Pancreas (tissue), 10 donors: ENCODE measurements around the gene TAS2R9. TPM values are rescaled to one million over a fixed set of nuclear protein-coding genes. Genes with fewer than 3 reads are reported as not detected.

ENCODE experiments used
- ATAC-seq, 4 donors: fragments of 200-7000 bp; cut with Tn5 transposase; one replicate each; pipeline versions ENCODE4 v1.8.0 to v1.9.1; 2020; ENCODE audit warnings: mild to moderate bottlenecking in 4 of 4, moderate library complexity in 4 of 4
- DNase-seq, 6 donors: peaks; one replicate each; pipeline ENCODE4 v3.0.0-alpha.2; 2020
- FAIRE-seq: peaks from 2 replicates; lab custom pipeline; 2012; peaks lifted over from hg19 to GRCh38; lab: Jason Lieb, UNC
- H3K27ac ChIP-seq, 4 donors: fragments of 200-600 bp; sonication (generic); 1 replicate in 3 of 4; 2 replicates in 1 of 4; pipeline versions ENCODE4 v1.5.0 to v1.8.0; 2020
- H3K27me3 ChIP-seq, 4 donors: fragments of 200-600 bp; one replicate each; pipeline ENCODE4 v1.8.0; 2021
- H3K36me3 ChIP-seq, 3 donors: fragments of 200-600 bp; sonication (generic) in 1 of 3; one replicate each; pipeline versions ENCODE4 v1.5.0 to v1.8.0; 2020 to 2021
- H3K4me1 ChIP-seq, 3 donors: fragments of 200-600 bp; one replicate each; pipeline ENCODE4 v1.8.0; 2021
- H3K4me3 ChIP-seq, 4 donors: fragments of 200-600 bp; sonication (generic) in 2 of 4; one replicate each; pipeline versions ENCODE4 v1.5.0 to v1.8.0; 2020 to 2021
- H3K9me3 ChIP-seq, 4 donors: fragments of 200-600 bp; one replicate each; pipeline ENCODE4 v1.8.0; 2021
- CTCF ChIP-seq, 4 donors: fragments of 200-600 bp; sonication (generic) in 3 of 4; IDR thresholded peaks; one replicate each; pipeline versions ENCODE4 v1.5.0 to v1.8.0; 2021; ENCODE audit warnings: antibody characterized with exemption in 4 of 4
- WGBS, 2 donors: extraction: QIAGEN DNeasy Blood & Tissue Kit; methylation state at CpG; one replicate each; pipeline ENCODE4 v1.1.7; 2013; 5-methylcytosine and 5-hydroxymethylcytosine counted together
- intact Hi-C, 3 donors: fragments of 100-400 bp; cut with DNase I; formaldehyde crosslinking; loops; one replicate each; pipeline versions ENCODE4 v1.11.1 to v1.14.2; 2022
- polyA plus RNA-seq, 2 donors: library from polyadenylated mRNA; stranded (reverse); fragments of 200-250 nt; gene quantifications; one replicate each; pipeline ENCODE4 v1.2.3, GENCODE V29; 2013
- total RNA-seq, 6 donors: library from RNA; stranded (reverse); fragmentation: NEBNext Ultra II Directional in 4 of 6; extraction: Animal tissue kit (Norgen Biotek cat#: 25700) in 4 of 6; gene quantifications; one replicate each; pipeline versions ENCODE4 v1.2.1 to v1.2.4, GENCODE V29; 2021 to 2023
- donor health status: healthy with polysubstance abuse.
- donor health status: DM: no; HTN: no; CAD: no; lungs with moderate emphysema.
- donor health status: DM: no; HTN: no; CAD: no.
- donor health status: control.
- donor health status: control.
- donor health status: Bipolar disorder and iron deficiency.
- donor health status: DM: yes; HTN: yes; CAD: no.
- donor health status: DM: no; HTN: no; CAD: no.
- donor health status: DM: no; HTN: no; CAD: no.
- donor health status: DM: yes; HTN: yes; CAD: no.

Gene TAS2R9
- not detected for total RNA-seq
- not detected for polyA plus RNA-seq

GRCh38 chr12:10810068-10810467 is at the start of gene TAS2R9:
TSS of gene TAS2R9 (minus strand) at chr12:10810168. CDS start at chr12:10810075, 93 bp downstream.
- H3K27me3 ChIP-seq: peaks cover 0 to 7% (median 2%) of the 10 kb centered on the region in 4 donors
- ATAC-seq: no peak
- no peak within 1 kb of the TSS for H3K4me3 ChIP-seq
- no peaks in the 10 kb centered on the region for H3K36me3 ChIP-seq
- no peak within 1 kb of the TSS for H3K27ac ChIP-seq
- no peaks in the 10 kb centered on the region for H3K4me1 ChIP-seq
- no peaks in the 10 kb centered on the region for H3K9me3 ChIP-seq
- FAIRE-seq: no peak
- no peak for TF ChIP-seq CTCF (IDR thresholded peaks at IDR 0.05)
- intact Hi-C loops: no loop called here
- no peak for DNase-seq

- intact Hi-C loops: no loop called here
- no peak overlapping the region for H3K4me3 ChIP-seq
- 97 to 98% methylated on average over 2 of the region's 2 CpGs for WGBS, 2 donors
- no peaks in the 10 kb centered on the region for H3K4me1 ChIP-seq
- no peaks in the 10 kb centered on the region for H3K9me3 ChIP-seq
- no peak for DNase-seq
- ATAC-seq: no peak
- no peak for FAIRE-seq
- no peak for TF ChIP-seq CTCF (IDR thresholded peaks at IDR 0.05)
- no peak overlapping the region for H3K27ac ChIP-seq
- no peaks in the 10 kb centered on the region for H3K27me3 ChIP-seq
- no peaks in the 10 kb centered on the region for H3K36me3 ChIP-seq
Measured at GRCh38 chr12:10855807-10856206, 45.8 kb upstream of the TAS2R9 start.

- 85 to 89% methylated on average over 2 of the region's 2 CpGs for WGBS, 2 donors
- no peak for ATAC-seq
- no peak for DNase-seq
- Histone ChIP-seq H3K27me3 (no peaks in the 10 kb centered on the region), H3K27ac (no peak overlapping the region), H3K4me3 (no peak overlapping the region), H3K9me3 (no peaks in the 10 kb centered on the region), H3K4me1 (no peaks in the 10 kb centered on the region), H3K36me3 (no peaks in the 10 kb centered on the region)
- FAIRE-seq: no peak
- intact Hi-C loops: no loop called here
- TF ChIP-seq CTCF (IDR thresholded peaks at IDR 0.05): no peak
Measured at GRCh38 chr12:10853776-10854175, 43.8 kb upstream of the TAS2R9 start.

- no peak for TF ChIP-seq CTCF (IDR thresholded peaks at IDR 0.05)
- DNase-seq (no peak), FAIRE-seq (no peak), ATAC-seq (no peak)
- Histone ChIP-seq H3K4me3 (no peak overlapping the region), H3K27me3 (no peaks in the 10 kb centered on the region), H3K36me3 (no peaks in the 10 kb centered on the region), H3K27ac (no peak overlapping the region), H3K4me1 (no peaks in the 10 kb centered on the region), H3K9me3 (no peaks in the 10 kb centered on the region)
- intact Hi-C loops: no loop called here
- WGBS, 2 donors: 91 to 96% methylated on average over 4 of the region's 4 CpGs
Measured at GRCh38 chr12:10851243-10851858, 41.4 kb upstream of the TAS2R9 start.

GRCh38 chr12:10849425-10849878 is 39.5 kb upstream of the TAS2R9 start, which contains the start of gene PRR4:
TSS of gene PRR4 (minus strand) at chr12:10849475. CDS start at chr12:10849437, 38 bp downstream.
- Histone ChIP-seq H3K9me3 (no peaks in the 10 kb centered on the region), H3K27ac (no peak within 1 kb of the TSS), H3K27me3 (no peaks in the 10 kb centered on the region), H3K4me3 (no peak within 1 kb of the TSS), H3K4me1 (no peaks in the 10 kb centered on the region), H3K36me3 (no peaks in the 10 kb centered on the region)
- FAIRE-seq: no peak
- WGBS, 2 donors: 96% methylated on average over 4 of the region's 4 CpGs
- intact Hi-C loops: no loop called here
- no peak for TF ChIP-seq CTCF (IDR thresholded peaks at IDR 0.05)
- no peak for DNase-seq
- no peak for ATAC-seq
